Liver (tissue), 9 donors: Measurements from ENCODE around the gene GOLGA8S. TPM values are rescaled to one million over a fixed set of nuclear protein-coding genes. Genes with fewer than 3 reads are reported as not detected.
"Not testable (repeated sequence)": the region's sequence is repeated elsewhere in the genome, so short reads cannot be mapped to it uniquely, and the experiment has no call there.

Source experiments
- DNase-seq: peaks from one replicate; pipeline ENCODE4 v3.0.0-alpha.2; 2017; ENCODE audit warnings: low spot score
- H3K27ac ChIP-seq, 2 donors: one replicate each; pipeline ENCODE4 v1.7.0; 2013; ENCODE audit warnings: inconsistent platforms in 2 of 2, low read length in 2 of 2, control low read depth in 1 of 2, low read depth in 1 of 2, mild to moderate bottlenecking in 1 of 2
- H3K27me3 ChIP-seq, 4 donors: one replicate each; pipeline versions ENCODE4 v1.6.1 to v1.7.0; 2013; ENCODE audit warnings: low read length in 3 of 4, inconsistent platforms in 1 of 4, mild to moderate bottlenecking in 1 of 4, moderate library complexity in 1 of 4; ENCODE audit not compliant: control insufficient read depth in 4 of 4, insufficient read depth in 4 of 4
- H3K36me3 ChIP-seq, 4 donors: one replicate each; pipeline versions ENCODE4 v1.6.1 to v1.7.0; 2013; ENCODE audit warnings: low read length in 3 of 4, mild to moderate bottlenecking in 3 of 4, low read depth in 1 of 4, moderate library complexity in 1 of 4; ENCODE audit not compliant: control insufficient read depth in 4 of 4, insufficient read depth in 3 of 4
- H3K4me1 ChIP-seq, 4 donors: one replicate each; pipeline versions ENCODE4 v1.6.1 to v1.7.0; 2013; ENCODE audit warnings: low read length in 3 of 4, mild to moderate bottlenecking in 3 of 4, moderate library complexity in 1 of 4; ENCODE audit not compliant: control insufficient read depth in 4 of 4, insufficient read depth in 4 of 4
- H3K4me3 ChIP-seq, 3 donors: one replicate each; pipeline versions ENCODE4 v1.6.1 to v1.7.0; 2013; ENCODE audit warnings: low read length in 3 of 3, control low read depth in 1 of 3, low read depth in 1 of 3, mild to moderate bottlenecking in 1 of 3
- H3K9ac ChIP-seq, 2 donors: one replicate each; pipeline ENCODE4 v1.7.0; 2013; ENCODE audit warnings: low read length in 2 of 2, mild to moderate bottlenecking in 2 of 2, moderate library complexity in 2 of 2, control low read depth in 1 of 2, low read depth in 1 of 2
- H3K9me3 ChIP-seq, 4 donors: one replicate each; pipeline versions ENCODE4 v1.6.1 to v1.7.0; 2013; ENCODE audit warnings: low read length in 3 of 4; ENCODE audit not compliant: control insufficient read depth in 4 of 4
- ATF3 ChIP-seq: IDR thresholded peaks from 2 replicates; pipeline ENCODE4 v1.6.1; 2016; ENCODE audit warnings: antibody characterized with exemption
- FOXA1 ChIP-seq: IDR thresholded peaks from 2 replicates; pipeline ENCODE4 v1.6.1; 2016; ENCODE audit warnings: antibody characterized with exemption
- HNF4A ChIP-seq, 2 donors: conservative IDR thresholded peaks; 2 replicates each; pipeline ENCODE4 v1.6.1; 2016; ENCODE audit warnings: antibody characterized with exemption in 2 of 2, mild to moderate bottlenecking in 2 of 2
- NR2F2 ChIP-seq: IDR thresholded peaks from 2 replicates; pipeline ENCODE4 v1.6.1; 2016; ENCODE audit warnings: antibody characterized with exemption
- RXRA ChIP-seq, 2 donors: IDR thresholded peaks; 2 replicates each; pipeline ENCODE4 v1.6.1; 2017 to 2018; ENCODE audit warnings: antibody characterized with exemption in 2 of 2, mild to moderate bottlenecking in 1 of 2
- SP1 ChIP-seq: IDR thresholded peaks from 2 replicates; pipeline ENCODE4 v1.6.1; 2018; ENCODE audit warnings: antibody characterized with exemption, mild to moderate bottlenecking
- TAF1 ChIP-seq: conservative IDR thresholded peaks from 2 replicates; pipeline ENCODE4 v1.6.1; 2016; ENCODE audit warnings: antibody characterized with exemption, mild to moderate bottlenecking
- WGBS: extraction: QIAGEN DNeasy Blood & Tissue Kit; methylation state at CpG from one replicate; pipeline ENCODE4 v1.1.7; 2013; 5-methylcytosine and 5-hydroxymethylcytosine counted together
- polyA plus RNA-seq, 2 donors: library from polyadenylated mRNA; stranded (reverse) in 1 of 2; unstranded in 1 of 2; fragments of 200-250 nt in 1 of 2; fragments of >200 nt in 1 of 2; fragmentation: Nextera tagmentation in 1 of 2; extraction: Ambion mirVana in 1 of 2; gene quantifications; one replicate each; pipeline versions ENCODE4 v1.2.1 to v1.2.3, GENCODE V29; 2013 to 2015
- total RNA-seq, 2 donors: library from RNA; depleted of rRNA; stranded (reverse); fragments of >200 nt; gene quantifications; one replicate each; pipeline ENCODE4 v1.2.3, GENCODE V29; 2014
- donor health status: healthy.
- donor health status: healthy.
- donor health status: healthy.
- donor health status: healthy.
- donor health status: healthy.

The GOLGA8S gene
- total and polyA plus RNA-seq, 4 donors = 0.03 to 0.25 (median 0.06) TPM

GRCh38 chr15:23397779-23398178 lies 43.2 kb downstream of the GOLGA8S start:
- H3K27ac ChIP-seq = no peak overlapping the region
- no peaks in the 10 kb centered on the region for H3K27me3 ChIP-seq
- no peak overlapping the region for H3K9ac ChIP-seq
- H3K9me3 ChIP-seq = no peaks in the 10 kb centered on the region
- no peak for DNase-seq
- 69% methylated on average over 7 of the region's 7 CpGs for WGBS
- H3K4me1 ChIP-seq = no peaks in the 10 kb centered on the region
- no peak overlapping the region for H3K4me3 ChIP-seq
- no peak for TF ChIP-seq ATF3
- no peaks in the 10 kb centered on the region for H3K36me3 ChIP-seq

DNA sequence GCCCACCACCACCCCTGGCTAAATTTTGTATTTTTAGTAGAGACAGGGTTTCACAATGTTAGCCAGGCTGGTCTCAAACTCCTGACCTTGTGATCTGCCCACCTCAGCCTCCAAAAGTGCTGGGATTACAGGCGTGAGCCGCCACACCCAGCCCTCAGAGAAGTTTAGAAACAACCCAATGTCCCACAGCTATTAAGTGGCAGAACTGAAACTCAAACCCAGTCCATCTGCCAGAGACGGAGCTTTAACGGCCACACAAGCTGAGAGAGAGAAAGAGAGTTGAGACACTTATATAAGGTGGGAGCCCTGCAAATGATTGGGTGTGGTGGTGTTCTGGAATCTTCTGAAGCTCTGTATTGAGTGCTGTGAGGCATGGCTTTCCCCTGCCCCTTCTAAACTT lies 43.8 kb downstream of the GOLGA8S start:
- H3K4me1 ChIP-seq, DNase-seq, H3K27me3 ChIP-seq, H3K9ac ChIP-seq, H3K27ac ChIP-seq, H3K9me3 ChIP-seq, H3K36me3 ChIP-seq, H3K4me3 ChIP-seq: not testable (repeated sequence)
- 88% methylated on average over 4 of the region's 4 CpGs for WGBS

GRCh38 chr15:23399207-23399606 lies 44.7 kb downstream of the GOLGA8S start:
- not testable (repeated sequence) for H3K36me3 ChIP-seq, H3K4me3 ChIP-seq, H3K9me3 ChIP-seq, H3K9ac ChIP-seq, H3K27ac ChIP-seq, H3K4me1 ChIP-seq, H3K27me3 ChIP-seq, DNase-seq
- WGBS = 68% methylated on average over 5 of the region's 5 CpGs

- H3K9ac ChIP-seq = no peak overlapping the region
- H3K27me3 ChIP-seq = no peaks in the 10 kb centered on the region
- no peak for DNase-seq
- peaks cover 0 to 4% (median 0%) of the 10 kb centered on the region in 4 donors for H3K9me3 ChIP-seq
- H3K36me3 ChIP-seq = no peaks in the 10 kb centered on the region
- TF ChIP-seq NR2F2 (peak; percentile 69), RXRA (IDR thresholded peaks at IDR 0.05) (no peak)
- no peak overlapping the region for H3K27ac ChIP-seq
- 59% methylated on average over 8 of the region's 8 CpGs for WGBS
- H3K4me1 ChIP-seq = no peaks in the 10 kb centered on the region
- H3K4me3 ChIP-seq = no peak overlapping the region
Observed at GRCh38 chr15:23401627-23402026, 47.1 kb downstream of the GOLGA8S start.

DNA sequence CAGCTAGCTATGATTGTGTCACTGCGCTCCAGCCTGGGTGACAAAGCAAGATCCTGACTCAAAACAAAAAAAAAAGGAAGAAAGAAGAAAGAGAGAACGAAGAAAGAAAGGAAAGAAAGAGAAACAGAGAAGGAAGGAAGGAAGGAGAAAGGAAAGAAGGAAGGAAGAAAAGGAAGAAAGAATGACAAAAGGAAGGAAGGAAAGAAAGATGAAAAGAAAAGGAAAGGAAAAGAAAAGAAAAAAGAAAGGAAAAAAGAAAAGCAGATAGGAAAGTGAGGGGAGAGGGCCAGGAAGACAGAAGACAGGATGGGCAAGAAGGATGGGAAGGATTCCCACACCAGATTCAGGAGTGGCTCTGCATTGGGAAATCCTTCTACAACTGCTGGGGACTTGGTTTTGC lies 47.6 kb downstream of the GOLGA8S start:
- TF ChIP-seq SP1 = no peak
- no peak for TF ChIP-seq HNF4A (conservative IDR thresholded peaks at IDR 0.05)
- no peak for TF ChIP-seq TAF1
- TF ChIP-seq FOXA1 = no peak
- H3K27ac ChIP-seq = no peak overlapping the region
- H3K4me1 ChIP-seq = no peaks in the 10 kb centered on the region
- no peak for DNase-seq
- H3K36me3 ChIP-seq = no peaks in the 10 kb centered on the region
- H3K9ac ChIP-seq = no peak overlapping the region
- no peak overlapping the region for H3K4me3 ChIP-seq
- H3K9me3 ChIP-seq = peaks cover 0 to 4% (median 2%) of the 10 kb centered on the region in 4 donors
- H3K27me3 ChIP-seq = no peaks in the 10 kb centered on the region
- 70% methylated on average over 2 of the region's 2 CpGs for WGBS
